Neural progenitor cell (in vitro differentiated cells): ENCODE measurements around the gene LRRC34.

Experiments used
- CTCF ChIP-seq: fragments of 200-600 bp; sonication (generic); IDR thresholded peaks from 2 replicates; pipeline ENCODE4 v1.5.1; 2017; ENCODE audit warnings: antibody characterized with exemption, mild to moderate bottlenecking
- EZH2 ChIP-seq: fragments of 200-600 bp; sonication (generic); IDR thresholded peaks from 2 replicates; pipeline ENCODE4 v1.6.1; 2017; ENCODE audit warnings: antibody characterized with exemption, mild to moderate bottlenecking, moderate library complexity
- EZH2phosphoT487 ChIP-seq: fragments of 200-600 bp; sonication (generic); IDR thresholded peaks from 2 replicates; pipeline ENCODE4 v1.6.1; 2017; ENCODE audit warnings: antibody characterized with exemption

DNA sequence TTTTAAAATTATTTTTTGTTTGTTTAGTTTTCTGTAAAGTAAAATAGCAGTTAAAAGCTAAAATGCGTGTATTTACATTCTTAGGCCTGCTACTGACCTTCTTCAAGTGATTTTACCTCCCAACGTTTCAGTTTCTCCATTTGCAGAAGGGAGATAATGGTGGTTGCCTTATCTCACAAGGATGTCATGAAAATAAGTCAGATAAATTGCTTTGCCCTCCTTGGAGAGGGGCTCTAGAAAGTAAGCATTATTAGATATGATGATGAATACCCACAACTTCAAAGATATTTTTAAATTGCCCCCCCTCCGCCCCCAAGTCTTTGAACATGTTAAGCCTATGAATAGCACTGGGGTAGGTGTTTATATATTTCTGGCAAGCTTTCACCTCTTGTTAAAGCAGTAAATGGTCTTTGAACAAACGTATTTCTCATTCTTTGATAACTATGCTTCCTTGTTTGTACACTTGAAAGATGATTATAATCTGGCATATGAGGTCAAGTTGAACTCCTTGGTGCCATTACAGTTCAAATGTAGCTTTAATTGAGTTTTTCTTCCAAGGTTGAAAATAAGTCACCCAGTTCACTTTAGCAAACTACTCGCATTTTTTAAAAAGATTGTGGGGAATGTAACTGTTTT lies 54.2 kb downstream of the LRRC34 start:
- TF ChIP-seq EZH2 (no peak), CTCF (no peak), EZH2phosphoT487 (no peak)
